ENCODE data around the gene FHL2. TPM values are rescaled to one million over a fixed set of nuclear protein-coding genes. Genes with fewer than 3 reads are reported as not detected.

Gene FHL2
- total RNA-seq, 1 experiment from 2014 or later, result 56.4 TPM

DNA sequence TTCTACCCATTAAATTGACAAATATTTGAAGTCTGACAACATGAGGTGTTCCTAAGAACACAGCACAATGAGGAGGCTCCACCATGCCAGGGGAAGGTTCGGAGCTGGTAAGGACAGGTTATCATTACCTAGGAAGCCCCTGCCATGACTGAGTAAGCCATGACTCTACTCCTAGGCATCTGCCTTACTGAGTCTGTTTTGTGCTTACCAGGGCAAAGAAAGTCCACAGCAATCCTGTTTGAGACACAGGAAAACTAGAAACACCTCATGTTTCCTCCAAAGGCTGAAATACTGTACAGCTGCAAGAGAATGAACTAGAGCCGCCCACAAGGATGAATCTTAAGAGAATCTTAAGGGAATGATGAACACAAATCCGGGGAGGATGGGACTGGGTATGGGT, 80.9 kb downstream of the FHL2 start:
- no peak for DNase-seq (ENCODE audit: low spot score)

DNA sequence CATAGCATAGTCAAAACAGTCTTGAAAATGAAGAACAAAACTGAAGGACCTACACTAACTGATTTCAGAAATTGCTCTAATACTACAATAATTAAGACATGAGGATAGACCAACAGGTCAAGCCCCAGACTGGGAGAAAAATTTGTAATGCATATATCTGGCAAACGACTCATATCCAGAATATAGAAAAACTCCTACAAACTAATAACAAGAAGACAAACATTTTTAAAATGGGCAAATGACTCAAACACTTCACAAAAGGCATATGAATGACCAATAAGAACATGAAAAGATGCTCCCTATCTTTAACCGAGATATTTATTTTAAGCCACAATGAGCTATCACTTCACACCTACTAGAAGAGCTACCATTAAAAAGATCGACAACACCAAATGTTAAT, 83.5 kb downstream of the FHL2 start:
- no peak for DNase-seq (ENCODE audit: low spot score)

DNA sequence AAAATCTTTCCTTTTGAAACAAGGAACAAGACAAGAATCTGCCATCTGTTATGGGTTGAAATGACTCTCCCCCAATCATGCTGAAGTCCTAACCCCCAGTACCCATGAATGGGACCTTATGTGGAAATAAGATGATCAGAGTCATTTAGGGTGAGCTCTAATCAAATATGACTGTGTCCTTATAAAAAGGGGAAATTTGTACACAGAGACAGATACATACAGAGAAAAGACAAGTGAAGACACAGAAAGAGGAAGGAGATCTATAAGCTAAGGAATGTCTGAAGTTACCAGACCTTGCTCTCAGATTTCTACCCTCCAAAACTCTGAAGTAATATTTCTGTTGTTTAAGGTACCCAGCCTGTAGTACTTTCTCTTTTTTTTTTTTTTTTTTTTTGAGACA, 85.0 kb downstream of the FHL2 start:
- DNase-seq (ENCODE audit: low spot score), result no peak

Other genes with a start within 250 kb of the FHL2 start
- gene GPR45, start 157.3 kb downstream of the FHL2 start, total RNA-seq (2014; rRNA removed; shearing (Covaris generic)), result not detected in 2 replicates
- gene TGFBRAP1, start 69.3 kb downstream of the FHL2 start, total RNA-seq (2014; rRNA removed; shearing (Covaris generic)), result 35.0 and 35.8 TPM in 2 replicates
- 6.7 and 7.7 TPM in 2 replicates for gene C2orf49, start 61.5 kb downstream of the FHL2 start, total RNA-seq (2014; rRNA removed; shearing (Covaris generic))